ENCODE data around the gene ZNF451. TPM values are rescaled to one million over a fixed set of nuclear protein-coding genes. Genes with fewer than 3 reads are reported as not detected.

The ZNF451 gene
- total RNA-seq, 2 experiments from 2014 or later = 61.0 TPM

- no peak overlapping the region for H3K4me3 Mint-ChIP-seq
- H3K9me3 Mint-ChIP-seq (ENCODE audit: insufficient read depth) = no peaks in the 10 kb centered on the region
- H3K27me3 Mint-ChIP-seq (ENCODE audit: low read depth) = no peaks in the 10 kb centered on the region
- H3K36me3 Mint-ChIP-seq (ENCODE audit: low read depth) = peaks cover 14% of the 10 kb centered on the region
- POLR2A ChIA-PET = no interaction called here
- no peak for DNase-seq
- no peak overlapping the region for H3K27ac Mint-ChIP-seq
- H3K4me1 Mint-ChIP-seq (ENCODE audit: low read depth) = no peaks in the 10 kb centered on the region
- CTCF ChIA-PET = no interaction called here
- no peak for ATAC-seq
Observed at GRCh38 chr6:57193177-57193576, 103.2 kb downstream of the ZNF451 start.

- ChIA-PET POLR2A (no interaction called here), CTCF (interaction anchor here (1.2 kb wide), 1 partner anchor 10 kb away, joined by 5 read pairs; no protein-coding TSS in a partner anchor)
- Mint-ChIP-seq H3K27me3 (ENCODE audit: low read depth) (no peaks in the 10 kb centered on the region), H3K4me1 (ENCODE audit: low read depth) (no peaks in the 10 kb centered on the region), H3K27ac (no peak overlapping the region), H3K4me3 (no peak overlapping the region), H3K9me3 (ENCODE audit: insufficient read depth) (no peaks in the 10 kb centered on the region), H3K36me3 (ENCODE audit: low read depth) (peaks cover 11% of the 10 kb centered on the region)
- no peak for DNase-seq
- no peak for ATAC-seq
Observed at GRCh38 chr6:57195457-57195856, 105.5 kb downstream of the ZNF451 start.

- ATAC-seq = no peak
- H3K27ac Mint-ChIP-seq = no peak overlapping the region
- POLR2A ChIA-PET = no interaction called here
- H3K4me1 Mint-ChIP-seq (ENCODE audit: low read depth) = no peaks in the 10 kb centered on the region
- H3K4me3 Mint-ChIP-seq = no peak overlapping the region
- H3K27me3 Mint-ChIP-seq (ENCODE audit: low read depth) = no peaks in the 10 kb centered on the region
- H3K9me3 Mint-ChIP-seq (ENCODE audit: insufficient read depth) = no peaks in the 10 kb centered on the region
- peaks cover 2% of the 10 kb centered on the region for H3K36me3 Mint-ChIP-seq (ENCODE audit: low read depth)
- no peak for DNase-seq
- CTCF ChIA-PET = interaction anchor here (1.3 kb wide), 1 partner anchor 9 kb away, joined by 4 read pairs; no protein-coding TSS in a partner anchor
Observed at GRCh38 chr6:57198926-57199636, 109.1 kb downstream of the ZNF451 start.

- Mint-ChIP-seq H3K9me3 (ENCODE audit: insufficient read depth) (no peaks in the 10 kb centered on the region), H3K27ac (no peak overlapping the region), H3K4me3 (no peak overlapping the region), H3K4me1 (ENCODE audit: low read depth) (no peaks in the 10 kb centered on the region), H3K36me3 (ENCODE audit: low read depth) (peaks cover 2% of the 10 kb centered on the region), H3K27me3 (ENCODE audit: low read depth) (no peaks in the 10 kb centered on the region)
- ATAC-seq (no peak), DNase-seq (no peak)
- ChIA-PET POLR2A (no interaction called here), CTCF (no interaction called here)
Observed at GRCh38 chr6:57201718-57202117, 111.7 kb downstream of the ZNF451 start.

GRCh38 chr6:57205550-57206328 is 115.8 kb downstream of the ZNF451 start:
- ATAC-seq (no peak), DNase-seq (no peak)
- Mint-ChIP-seq H3K27ac (no peak overlapping the region), H3K4me3 (no peak overlapping the region), H3K27me3 (ENCODE audit: low read depth) (no peaks in the 10 kb centered on the region), H3K36me3 (ENCODE audit: low read depth) (peaks cover 2% of the 10 kb centered on the region), H3K4me1 (ENCODE audit: low read depth) (no peaks in the 10 kb centered on the region), H3K9me3 (ENCODE audit: insufficient read depth) (no peaks in the 10 kb centered on the region)
- ChIA-PET POLR2A (no interaction called here), CTCF (interaction anchor here (1.5 kb wide), 1 partner anchor 11 kb away, joined by 5 read pairs; no protein-coding TSS in a partner anchor)

- ATAC-seq (no peak), DNase-seq (no peak)
- Mint-ChIP-seq H3K36me3 (ENCODE audit: low read depth) (peaks cover 2% of the 10 kb centered on the region), H3K4me3 (no peak overlapping the region), H3K27me3 (ENCODE audit: low read depth) (no peaks in the 10 kb centered on the region), H3K27ac (no peak overlapping the region), H3K9me3 (ENCODE audit: insufficient read depth) (no peaks in the 10 kb centered on the region), H3K4me1 (ENCODE audit: low read depth) (no peaks in the 10 kb centered on the region)
- CTCF ChIA-PET = interaction anchor here (0.8 kb wide), 1 partner anchor 14 kb away, joined by 3 read pairs; no protein-coding TSS in a partner anchor
- POLR2A ChIA-PET = no interaction called here
Observed at GRCh38 chr6:57207141-57207540, 117.2 kb downstream of the ZNF451 start.

- ATAC-seq (no peak), DNase-seq (no peak)
- ChIA-PET CTCF (interaction anchor here (0.8 kb wide), 1 partner anchor 14 kb away, joined by 3 read pairs; no protein-coding TSS in a partner anchor), POLR2A (no interaction called here)
- no peak overlapping the region for H3K27ac Mint-ChIP-seq
- no peaks in the 10 kb centered on the region for H3K9me3 Mint-ChIP-seq (ENCODE audit: insufficient read depth)
- H3K4me3 Mint-ChIP-seq = no peak overlapping the region
- no peaks in the 10 kb centered on the region for H3K36me3 Mint-ChIP-seq (ENCODE audit: low read depth)
- no peaks in the 10 kb centered on the region for H3K4me1 Mint-ChIP-seq (ENCODE audit: low read depth)
- H3K27me3 Mint-ChIP-seq (ENCODE audit: low read depth) = no peaks in the 10 kb centered on the region
Observed at GRCh38 chr6:57207872-57208271, 117.9 kb downstream of the ZNF451 start.

- no peak for DNase-seq
- H3K27me3 Mint-ChIP-seq (ENCODE audit: low read depth) = no peaks in the 10 kb centered on the region
- no peak overlapping the region for H3K27ac Mint-ChIP-seq
- ChIA-PET POLR2A (no interaction called here), CTCF (no interaction called here)
- no peak for ATAC-seq
- peaks cover 5% of the 10 kb centered on the region for H3K4me1 Mint-ChIP-seq (ENCODE audit: low read depth)
- H3K9me3 Mint-ChIP-seq (ENCODE audit: insufficient read depth) = no peaks in the 10 kb centered on the region
- H3K36me3 Mint-ChIP-seq (ENCODE audit: low read depth) = no peaks in the 10 kb centered on the region
- H3K4me3 Mint-ChIP-seq = no peak overlapping the region
Observed at GRCh38 chr6:57209030-57209429, 119.0 kb downstream of the ZNF451 start.

GRCh38 chr6:57210060-57210459 is 120.1 kb downstream of the ZNF451 start:
- DNase-seq = no peak
- Mint-ChIP-seq H3K27ac (no peak overlapping the region), H3K9me3 (ENCODE audit: insufficient read depth) (no peaks in the 10 kb centered on the region), H3K27me3 (ENCODE audit: low read depth) (no peaks in the 10 kb centered on the region), H3K4me3 (no peak overlapping the region), H3K36me3 (ENCODE audit: low read depth) (no peaks in the 10 kb centered on the region), H3K4me1 (ENCODE audit: low read depth) (peaks cover 15% of the 10 kb centered on the region)
- POLR2A ChIA-PET = no interaction called here
- CTCF ChIA-PET = no interaction called here
- no peak for ATAC-seq

GRCh38 chr6:57215260-57215659 is 125.3 kb downstream of the ZNF451 start:
- CTCF ChIA-PET = no interaction called here
- Mint-ChIP-seq H3K4me1 (ENCODE audit: low read depth) (peaks cover 21% of the 10 kb centered on the region), H3K27me3 (ENCODE audit: low read depth) (peaks cover 12% of the 10 kb centered on the region), H3K9me3 (ENCODE audit: insufficient read depth) (peaks cover 4% of the 10 kb centered on the region), H3K36me3 (ENCODE audit: low read depth) (no peaks in the 10 kb centered on the region), H3K4me3 (no peak overlapping the region), H3K27ac (no peak overlapping the region)
- no peak for ATAC-seq
- POLR2A ChIA-PET = no interaction called here
- DNase-seq = no peak

- no peaks in the 10 kb centered on the region for H3K36me3 Mint-ChIP-seq (ENCODE audit: low read depth)
- ChIA-PET CTCF (no interaction called here), POLR2A (no interaction called here)
- DNase-seq = no peak
- H3K27me3 Mint-ChIP-seq (ENCODE audit: low read depth) = peaks cover 19% of the 10 kb centered on the region
- no peak overlapping the region for H3K4me3 Mint-ChIP-seq
- H3K4me1 Mint-ChIP-seq (ENCODE audit: low read depth) = peaks cover 28% of the 10 kb centered on the region
- H3K27ac Mint-ChIP-seq = no peak overlapping the region
- peaks cover 4% of the 10 kb centered on the region for H3K9me3 Mint-ChIP-seq (ENCODE audit: insufficient read depth)
- ATAC-seq = no peak
Observed at GRCh38 chr6:57216235-57217101, 126.5 kb downstream of the ZNF451 start.

- Mint-ChIP-seq H3K9me3 (ENCODE audit: insufficient read depth) (peaks cover 4% of the 10 kb centered on the region), H3K27me3 (ENCODE audit: low read depth) (peaks cover 19% of the 10 kb centered on the region), H3K4me3 (no peak overlapping the region), H3K27ac (no peak overlapping the region), H3K36me3 (ENCODE audit: low read depth) (peaks cover 3% of the 10 kb centered on the region), H3K4me1 (ENCODE audit: low read depth) (peaks cover 28% of the 10 kb centered on the region)
- ChIA-PET CTCF (no interaction called here), POLR2A (no interaction called here)
- DNase-seq (no peak), ATAC-seq (no peak)
Observed at GRCh38 chr6:57217270-57217669, 127.3 kb downstream of the ZNF451 start.

Measured in activated CD8-positive, alpha-beta T cell treated with anti-CD3 and anti-CD28 coated beads, Interleukin-2, amount 10 ng/mL, durations not matched to agents 7 days and 5 days (primary cell).